Gastrocnemius medialis (tissue), 4 donors: Measurements from ENCODE around the gene CHST3. TPM values are rescaled to one million over a fixed set of nuclear protein-coding genes. Genes with fewer than 3 reads are reported as not detected.

ENCODE experiments used
- ATAC-seq, 2 donors: fragments of 150-250 bp; one replicate each; pipeline ENCODE4 v1.9.1; 2016
- DNase-seq, 2 donors: peaks; one replicate each; pipeline ENCODE4 v3.0.0-alpha.2; 2019
- H3K27ac ChIP-seq, 4 donors: fragments of 200-600 bp; sonication (generic); 1 replicate in 1 of 4; 2 replicates in 3 of 4; pipeline ENCODE4 v1.5.1; 2016 to 2018; ENCODE audit warnings: mild to moderate bottlenecking in 2 of 4, moderate library complexity in 1 of 4
- H3K27me3 ChIP-seq, 3 donors: fragments of 200-600 bp; sonication (generic) in 2 of 3; 1 replicate in 1 of 3; 2 replicates in 2 of 3; pipeline versions ENCODE4 v1.5.1 to v1.6.0; 2016 to 2019; ENCODE audit warnings: mild to moderate bottlenecking in 1 of 3, moderate library complexity in 1 of 3
- H3K36me3 ChIP-seq, 2 donors: fragments of 200-600 bp; sonication (generic) in 1 of 2; one replicate each; pipeline ENCODE4 v1.5.1; 2017 to 2018
- H3K4me1 ChIP-seq, 2 donors: fragments of 200-600 bp; sonication (generic) in 1 of 2; one replicate each; pipeline ENCODE4 v1.5.1; 2016 to 2017; ENCODE audit warnings: mild to moderate bottlenecking in 2 of 2
- H3K4me3 ChIP-seq, 4 donors: fragments of 200-600 bp; sonication (generic) in 3 of 4; 1 replicate in 1 of 4; 2 replicates in 3 of 4; pipeline ENCODE4 v1.5.1; 2016 to 2019; ENCODE audit warnings: mild to moderate bottlenecking in 2 of 4
- H3K9me3 ChIP-seq, 3 donors: fragments of 200-600 bp; sonication (generic) in 2 of 3; 1 replicate in 1 of 3; 2 replicates in 2 of 3; pipeline ENCODE4 v1.5.1; 2016 to 2019
- POLR2A ChIP-seq, 2 donors: fragments of 450-650 bp; IDR thresholded peaks; one replicate each; pipeline ENCODE4 v1.6.1; 2017; ENCODE audit warnings: antibody characterized with exemption in 2 of 2, mild to moderate bottlenecking in 2 of 2, moderate library complexity in 2 of 2
- in situ Hi-C, 4 donors: fragments of 200-750 bp; cut with MboI; loops; one replicate each; pipeline versions ENCODE4 v1.15.0 to v1.8.0; 2017; ENCODE audit warnings: low sequenced_read_pairs in 4 of 4
- intact Hi-C: fragments of 100-400 bp; cut with DNase I; formaldehyde crosslinking; loops from one replicate; pipeline ENCODE4 v1.15.1; 2023; ENCODE audit warnings: low total_unique reads
- total RNA-seq, 4 donors: library from RNA; depleted of rRNA; stranded (reverse); fragments of >200 nt; gene quantifications; one replicate each; pipeline versions ENCODE4 v1.1.0 to v1.2.3, GENCODE V29; 2016
- TF ChIP-seq, protein P1 (sequence below), 5 experiments: fragments of 450-650 bp in 3 of 5; fragments of 200-600 bp in 2 of 5; sonication (generic) in 2 of 5; IDR thresholded peaks in 4 of 5; conservative IDR thresholded peaks in 1 of 5; 1 replicate in 4 of 5; 2 replicates in 1 of 5; pipeline ENCODE4 v1.5.1; 2016 to 2019; ENCODE audit warnings: antibody characterized with exemption in 5 of 5, mild to moderate bottlenecking in 3 of 5, moderate library complexity in 3 of 5

The CHST3 gene
- total RNA-seq, 4 donors from 2014 or later = 11.5 to 31.6 (median 16.3) TPM

DNA sequence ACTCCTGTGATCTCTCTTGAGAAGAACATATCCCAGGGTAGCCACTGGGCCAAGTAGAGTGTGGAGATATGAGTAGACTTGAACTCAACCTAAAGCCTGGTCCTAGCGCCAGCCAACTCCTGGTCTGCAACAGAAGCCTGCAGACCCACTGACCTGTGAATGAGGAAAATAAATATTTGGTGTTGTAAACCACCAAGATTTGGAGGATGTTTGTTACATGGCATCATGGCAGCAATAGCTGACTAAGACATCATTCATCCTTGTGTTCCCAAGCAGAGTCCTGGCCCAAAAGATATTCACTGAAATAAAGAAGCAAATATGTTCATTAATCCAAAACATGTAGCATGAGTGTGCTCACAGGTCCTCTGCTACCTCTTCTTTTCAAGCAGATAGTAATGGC lies 26.0 kb upstream of the CHST3 start:
- Histone ChIP-seq H3K4me3 (no peak overlapping the region), H3K9me3 (no peaks in the 10 kb centered on the region), H3K4me1 (no peaks in the 10 kb centered on the region), H3K27ac (no peak overlapping the region), H3K36me3 (no peaks in the 10 kb centered on the region), H3K27me3 (no peaks in the 10 kb centered on the region)
- ATAC-seq (no peak), DNase-seq (no peak)
- TF ChIP-seq POLR2A (IDR thresholded peaks at IDR 0.05) = no peak
- TF ChIP-seq, protein P1, sequence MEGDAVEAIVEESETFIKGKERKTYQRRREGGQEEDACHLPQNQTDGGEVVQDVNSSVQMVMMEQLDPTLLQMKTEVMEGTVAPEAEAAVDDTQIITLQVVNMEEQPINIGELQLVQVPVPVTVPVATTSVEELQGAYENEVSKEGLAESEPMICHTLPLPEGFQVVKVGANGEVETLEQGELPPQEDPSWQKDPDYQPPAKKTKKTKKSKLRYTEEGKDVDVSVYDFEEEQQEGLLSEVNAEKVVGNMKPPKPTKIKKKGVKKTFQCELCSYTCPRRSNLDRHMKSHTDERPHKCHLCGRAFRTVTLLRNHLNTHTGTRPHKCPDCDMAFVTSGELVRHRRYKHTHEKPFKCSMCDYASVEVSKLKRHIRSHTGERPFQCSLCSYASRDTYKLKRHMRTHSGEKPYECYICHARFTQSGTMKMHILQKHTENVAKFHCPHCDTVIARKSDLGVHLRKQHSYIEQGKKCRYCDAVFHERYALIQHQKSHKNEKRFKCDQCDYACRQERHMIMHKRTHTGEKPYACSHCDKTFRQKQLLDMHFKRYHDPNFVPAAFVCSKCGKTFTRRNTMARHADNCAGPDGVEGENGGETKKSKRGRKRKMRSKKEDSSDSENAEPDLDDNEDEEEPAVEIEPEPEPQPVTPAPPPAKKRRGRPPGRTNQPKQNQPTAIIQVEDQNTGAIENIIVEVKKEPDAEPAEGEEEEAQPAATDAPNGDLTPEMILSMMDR (IDR thresholded peaks at IDR 0.05 in 4 of 5, conservative IDR thresholded peaks at IDR 0.05 in 1 of 5) = no peak
- intact Hi-C loops = no loop called here
- in situ Hi-C loops = no loop called here

DNA sequence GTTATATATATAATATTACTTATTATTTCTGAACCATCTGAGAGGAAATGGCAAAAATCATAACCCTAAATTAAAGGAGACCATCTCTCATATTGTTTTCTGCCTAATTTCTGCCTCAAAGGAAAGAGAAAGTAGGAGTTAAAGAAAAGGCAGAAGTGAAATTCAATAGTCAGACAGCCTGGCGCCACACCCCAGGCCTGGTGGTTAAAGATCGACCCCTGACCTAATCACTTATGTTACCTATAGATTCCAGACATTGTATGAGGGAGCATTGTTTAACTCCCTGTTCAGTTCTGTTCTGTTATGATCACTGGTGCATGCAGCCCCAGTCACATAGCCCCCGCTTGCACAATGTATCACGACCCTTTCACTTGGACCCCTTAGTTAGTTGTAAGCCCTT lies 24.9 kb upstream of the CHST3 start:
- Histone ChIP-seq H3K36me3 (no peaks in the 10 kb centered on the region), H3K9me3 (no peaks in the 10 kb centered on the region), H3K27me3 (no peaks in the 10 kb centered on the region), H3K4me1 (no peaks in the 10 kb centered on the region), H3K27ac (no peak overlapping the region), H3K4me3 (no peak overlapping the region)
- intact Hi-C loops = no loop called here
- no peak for DNase-seq
- ATAC-seq = no peak
- in situ Hi-C loops = no loop called here
- no peak for TF ChIP-seq POLR2A (IDR thresholded peaks at IDR 0.05)
- TF ChIP-seq, protein P1 (IDR thresholded peaks at IDR 0.05 in 4 of 5, conservative IDR thresholded peaks at IDR 0.05 in 1 of 5) = no peak

DNA sequence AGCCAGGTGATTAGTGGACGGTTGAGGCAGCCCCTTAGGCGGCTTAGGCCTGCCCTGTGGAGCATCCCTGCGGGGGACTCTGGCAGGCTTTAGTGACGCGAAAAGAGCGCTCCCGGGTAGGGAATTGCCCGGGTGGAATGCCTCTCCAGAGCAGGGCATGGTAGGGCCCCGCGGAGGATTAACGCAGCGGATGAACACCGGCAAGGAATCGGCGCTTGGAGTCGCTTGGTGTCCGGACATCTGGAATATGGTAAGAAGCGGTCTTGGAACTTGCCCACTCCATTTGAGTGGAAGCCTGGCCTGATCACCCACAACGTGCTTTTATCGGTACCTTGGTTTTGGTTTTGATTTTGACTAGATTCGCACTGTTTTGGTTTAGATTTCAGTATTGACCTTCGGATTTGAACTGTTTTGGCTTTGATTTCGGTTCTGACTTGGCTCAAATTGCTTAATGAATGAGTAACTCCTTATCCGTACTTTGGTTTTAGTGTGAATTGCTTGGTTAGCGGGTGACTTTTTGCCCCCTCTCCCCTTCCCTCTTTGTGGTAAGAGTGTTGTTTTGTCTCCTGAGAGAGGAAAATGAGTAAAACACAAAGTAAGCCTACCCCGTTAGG lies 24.2 kb upstream of the CHST3 start:
- TF ChIP-seq, protein P1 (IDR thresholded peaks at IDR 0.05 in 4 of 5, conservative IDR thresholded peaks at IDR 0.05 in 1 of 5) = no peak
- no peak for TF ChIP-seq POLR2A (IDR thresholded peaks at IDR 0.05)
- no peaks in the 10 kb centered on the region for H3K27me3 ChIP-seq
- H3K9me3 ChIP-seq = no peaks in the 10 kb centered on the region
- no peak overlapping the region for H3K4me3 ChIP-seq
- no peak for ATAC-seq
- H3K27ac ChIP-seq = no peak overlapping the region
- no peak for DNase-seq
- intact Hi-C loops = no loop called here
- H3K36me3 ChIP-seq = no peaks in the 10 kb centered on the region
- in situ Hi-C loops = no loop called here
- H3K4me1 ChIP-seq = no peaks in the 10 kb centered on the region

DNA sequence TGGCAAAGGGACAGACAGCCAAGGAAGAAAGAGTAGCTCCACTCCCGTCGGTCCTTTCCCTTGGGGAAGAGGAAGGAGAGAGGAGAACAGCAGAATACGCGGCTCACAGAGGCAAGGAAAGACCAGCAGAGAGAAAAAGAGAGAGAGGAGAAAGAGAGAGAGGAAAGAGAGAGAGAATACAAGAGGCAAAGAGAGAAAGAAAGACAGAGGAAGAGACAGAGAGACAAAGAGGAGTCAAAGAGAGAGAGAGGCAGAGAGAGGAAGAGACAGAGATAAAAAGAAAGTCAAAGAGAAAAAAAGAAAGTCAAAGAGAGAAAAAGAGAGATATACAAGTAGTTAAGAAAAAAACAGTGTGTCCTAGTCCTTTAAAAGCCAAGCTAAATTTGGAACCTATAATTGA lies 23.4 kb upstream of the CHST3 start:
- TF ChIP-seq POLR2A (IDR thresholded peaks at IDR 0.05) = no peak
- TF ChIP-seq, protein P1 (IDR thresholded peaks at IDR 0.05 in 4 of 5, conservative IDR thresholded peaks at IDR 0.05 in 1 of 5) = no peak
- in situ Hi-C loops (no loop called here), intact Hi-C loops (no loop called here)
- no peaks in the 10 kb centered on the region for H3K4me1 ChIP-seq
- no peak for ATAC-seq
- no peak overlapping the region for H3K4me3 ChIP-seq
- H3K9me3 ChIP-seq = no peaks in the 10 kb centered on the region
- DNase-seq = no peak
- no peaks in the 10 kb centered on the region for H3K27me3 ChIP-seq
- no peak overlapping the region for H3K27ac ChIP-seq
- no peaks in the 10 kb centered on the region for H3K36me3 ChIP-seq

DNA sequence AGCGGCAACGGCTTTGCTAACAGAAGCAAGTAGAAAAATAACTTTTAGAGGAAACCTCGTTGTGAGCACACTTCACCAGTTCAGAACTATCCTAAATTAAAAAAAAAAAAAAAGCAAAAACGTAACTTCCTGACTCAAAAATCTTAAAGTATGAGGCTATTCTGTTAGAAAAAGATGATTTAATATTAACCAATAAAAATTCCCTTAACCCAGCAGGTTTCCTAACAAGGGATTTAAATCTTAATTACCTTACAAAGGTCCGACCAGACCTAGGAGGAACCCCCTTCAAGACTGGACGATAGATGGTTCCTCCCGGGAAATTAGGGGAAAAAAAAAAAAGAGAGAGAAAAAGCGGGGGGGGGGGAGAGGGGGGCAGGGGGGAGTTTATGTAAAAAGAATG lies 22.9 kb upstream of the CHST3 start:
- intact Hi-C loops = no loop called here
- in situ Hi-C loops = no loop called here

More for the DNA sequence above, 22.9 kb upstream of the CHST3 start:
- DNase-seq (no peak), ATAC-seq (no peak)
- TF ChIP-seq, protein P1 (IDR thresholded peaks at IDR 0.05 in 4 of 5, conservative IDR thresholded peaks at IDR 0.05 in 1 of 5) = no peak
- TF ChIP-seq POLR2A (IDR thresholded peaks at IDR 0.05) = no peak
- no peak overlapping the region for H3K27ac ChIP-seq
- no peaks in the 10 kb centered on the region for H3K9me3 ChIP-seq
- H3K36me3 ChIP-seq = no peaks in the 10 kb centered on the region
- no peaks in the 10 kb centered on the region for H3K4me1 ChIP-seq
- no peak overlapping the region for H3K4me3 ChIP-seq
- no peaks in the 10 kb centered on the region for H3K27me3 ChIP-seq
